Thoracic aorta (tissue), 2 donors: Measurements from ENCODE around the gene TVP23B. TPM values are rescaled to one million over a fixed set of nuclear protein-coding genes. Genes with fewer than 3 reads are reported as not detected.
"Not testable (repeated sequence)": the region's sequence is repeated elsewhere in the genome, so short reads cannot be mapped to it uniquely, and the experiment has no call there.

Experiments
- ATAC-seq: fragments of 150-250 bp; one replicate; pipeline ENCODE4 v1.8.0; 2017; ENCODE audit warnings: low read depth; ENCODE audit not compliant: insufficient number of reproducible peaks, low FRiP score
- DNase-seq: peaks from one replicate; pipeline ENCODE4 v3.0.0-alpha.2; 2020; ENCODE audit warnings: low spot score
- H3K27ac ChIP-seq, 2 donors: fragments of 200-600 bp; sonication (generic); 1 replicate in 1 of 2; 2 replicates in 1 of 2; pipeline ENCODE4 v1.5.1; 2016; ENCODE audit warnings: mild to moderate bottlenecking in 2 of 2, moderate library complexity in 2 of 2
- H3K27me3 ChIP-seq: fragments of 200-600 bp; sonication (generic); replicated peaks from 2 replicates; pipeline ENCODE4 v1.6.0; 2016; ENCODE audit warnings: mild to moderate bottlenecking; ENCODE audit not compliant: insufficient read depth
- H3K36me3 ChIP-seq: fragments of 200-600 bp; sonication (generic); one replicate; pipeline ENCODE4 v1.5.1; 2016
- H3K4me1 ChIP-seq, 2 donors: fragments of 200-600 bp; sonication (generic); 1 replicate in 1 of 2; 2 replicates in 1 of 2; pipeline versions ENCODE4 v1.5.1 to v1.6.0; 2016; ENCODE audit warnings: low read depth in 2 of 2, mild to moderate bottlenecking in 1 of 2; ENCODE audit not compliant: control insufficient read depth in 1 of 2
- H3K4me3 ChIP-seq: fragments of 200-600 bp; sonication (generic); 2 replicates; pipeline ENCODE4 v1.5.1; 2016; ENCODE audit warnings: mild to moderate bottlenecking
- H3K9me3 ChIP-seq: fragments of 200-600 bp; sonication (generic); 2 replicates; pipeline ENCODE4 v1.5.1; 2016
- CTCF ChIP-seq: fragments of 200-600 bp; sonication (generic); IDR thresholded peaks from one replicate; pipeline ENCODE4 v1.5.1; 2019; ENCODE audit warnings: antibody characterized with exemption
- total RNA-seq, 2 donors: library from RNA; depleted of rRNA; stranded (reverse); fragments of >200 nt; gene quantifications; one replicate each; pipeline versions ENCODE4 v1.1.0 to v1.2.3, GENCODE V29; 2016

The TVP23B gene
- total RNA-seq, 2 donors from 2014 or later = 36.0 to 42.3 TPM

GRCh38 chr17:18757368-18758044, 23.5 kb upstream of the TVP23B start:
- not testable (repeated sequence) for DNase-seq, H3K36me3 ChIP-seq, H3K9me3 ChIP-seq, ATAC-seq, H3K4me3 ChIP-seq, H3K4me1 ChIP-seq, H3K27me3 ChIP-seq, H3K27ac ChIP-seq

GRCh38 chr17:18758344-18758743, 22.6 kb upstream of the TVP23B start:
- not testable (repeated sequence) for DNase-seq, H3K36me3 ChIP-seq, H3K4me3 ChIP-seq, H3K27me3 ChIP-seq, H3K27ac ChIP-seq, ATAC-seq, H3K9me3 ChIP-seq, H3K4me1 ChIP-seq

GRCh38 chr17:18760221-18760620, 20.8 kb upstream of the TVP23B start:
- not testable (repeated sequence) for DNase-seq, ATAC-seq

GRCh38 chr17:18770572-18770971, 10.4 kb upstream of the TVP23B start:
- ATAC-seq, H3K36me3 ChIP-seq, H3K4me3 ChIP-seq, H3K4me1 ChIP-seq, DNase-seq, H3K27me3 ChIP-seq, H3K9me3 ChIP-seq, H3K27ac ChIP-seq: not testable (repeated sequence)

More at GRCh38 chr17:18760221-18760620, 20.8 kb upstream of the TVP23B start:
- H3K4me1 ChIP-seq, H3K9me3 ChIP-seq, H3K4me3 ChIP-seq, H3K36me3 ChIP-seq, H3K27ac ChIP-seq, H3K27me3 ChIP-seq: not testable (repeated sequence)

DNA sequence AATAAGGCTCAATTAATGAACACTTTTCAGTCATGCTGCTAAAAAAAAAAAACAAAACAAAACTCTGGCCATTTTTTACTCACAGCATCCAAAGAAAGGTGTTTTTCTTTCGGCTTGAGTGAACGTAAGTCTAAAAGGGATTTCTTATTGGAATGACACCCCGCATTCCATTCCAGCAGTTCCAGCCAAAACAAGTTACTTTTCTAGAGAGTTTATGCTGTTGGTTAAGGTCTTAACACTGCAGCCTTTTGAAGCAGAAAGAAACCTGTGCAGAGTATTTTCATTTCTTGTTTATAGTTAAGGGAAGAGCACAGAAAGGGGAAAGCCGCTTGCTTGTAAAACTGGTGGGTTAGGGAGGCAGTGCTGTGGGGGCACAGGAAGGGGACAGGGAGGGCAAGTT, 9.9 kb upstream of the TVP23B start:
- not testable (repeated sequence) for DNase-seq, H3K4me1 ChIP-seq, H3K4me3 ChIP-seq, H3K27ac ChIP-seq, H3K9me3 ChIP-seq, H3K36me3 ChIP-seq, ATAC-seq, H3K27me3 ChIP-seq

- no peak overlapping the region for H3K4me3 ChIP-seq
- peaks cover 0 to 4% of the 10 kb centered on the region in 2 donors for H3K4me1 ChIP-seq
- H3K36me3 ChIP-seq = no peaks in the 10 kb centered on the region
- H3K27me3 ChIP-seq = no peaks in the 10 kb centered on the region
- DNase-seq (no peak), ATAC-seq (no peak)
- TF ChIP-seq CTCF = no peak
- H3K9me3 ChIP-seq = no peaks in the 10 kb centered on the region
- H3K27ac ChIP-seq = no peak overlapping the region
These were observed 8.5 kb upstream of the TVP23B start for GRCh38 chr17:18772471-18772870.

- Histone ChIP-seq H3K4me1 (peaks cover 0 to 12% of the 10 kb centered on the region in 2 donors), H3K4me3 (peak overlapping the region; percentile 75)
- not testable (repeated sequence) for H3K9me3 ChIP-seq, DNase-seq, H3K36me3 ChIP-seq, ATAC-seq, H3K27ac ChIP-seq, H3K27me3 ChIP-seq
These were observed 822 bp downstream of the TVP23B start for GRCh38 chr17:18781805-18782204.

- ATAC-seq, H3K9me3 ChIP-seq, H3K27ac ChIP-seq, DNase-seq, H3K36me3 ChIP-seq, H3K4me3 ChIP-seq, H3K27me3 ChIP-seq: not testable (repeated sequence)
- H3K4me1 ChIP-seq = peaks cover 0 to 12% of the 10 kb centered on the region in 2 donors
These were observed 5.0 kb downstream of the TVP23B start for GRCh38 chr17:18785933-18786332.

DNA sequence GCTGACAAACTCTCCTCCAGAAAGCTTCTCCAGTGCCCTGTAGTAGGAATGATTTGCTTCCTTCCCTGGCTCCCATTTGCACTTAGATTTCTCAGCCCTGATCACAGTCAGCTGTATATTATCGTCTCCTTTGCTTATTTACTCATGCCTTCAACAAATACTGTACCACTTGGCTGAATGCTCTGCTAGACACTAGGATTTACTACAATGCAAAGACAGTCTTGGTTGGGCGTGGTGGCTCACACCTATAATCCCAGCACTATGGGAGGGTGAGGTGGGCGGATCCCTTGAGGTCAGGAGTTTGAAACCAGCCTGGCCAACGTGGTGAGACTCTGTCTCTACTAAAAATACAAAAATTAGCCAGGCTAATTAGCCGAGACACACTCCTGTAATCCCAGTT, 5.9 kb downstream of the TVP23B start:
- not testable (repeated sequence) for H3K9me3 ChIP-seq, DNase-seq, ATAC-seq, H3K4me3 ChIP-seq, H3K27ac ChIP-seq, H3K27me3 ChIP-seq, H3K36me3 ChIP-seq
- peaks cover 0 to 12% of the 10 kb centered on the region in 2 donors for H3K4me1 ChIP-seq

- not testable (repeated sequence) for H3K4me3 ChIP-seq, H3K27ac ChIP-seq, ATAC-seq, H3K9me3 ChIP-seq, DNase-seq, H3K4me1 ChIP-seq, H3K36me3 ChIP-seq, H3K27me3 ChIP-seq
These were observed 10.4 kb downstream of the TVP23B start for GRCh38 chr17:18791402-18791801.

GRCh38 chr17:18794841-18795240, 13.9 kb downstream of the TVP23B start:
- H3K9me3 ChIP-seq, ATAC-seq, H3K4me3 ChIP-seq, H3K4me1 ChIP-seq, DNase-seq, H3K27me3 ChIP-seq, H3K36me3 ChIP-seq: not testable (repeated sequence)
- peak overlapping the region in 1 of 2 donors; percentile 8 for H3K27ac ChIP-seq

- H3K27ac ChIP-seq, H3K4me1 ChIP-seq, DNase-seq, H3K4me3 ChIP-seq, H3K27me3 ChIP-seq, H3K9me3 ChIP-seq, ATAC-seq: not testable (repeated sequence)
- H3K36me3 ChIP-seq = peaks cover 14% of the 10 kb centered on the region
These were observed 15.9 kb downstream of the TVP23B start for GRCh38 chr17:18796887-18797286.
